ENCODE measurements around the gene CAV1.
"Not testable (repeated sequence)": the region's sequence is repeated elsewhere in the genome, so short reads cannot be mapped to it uniquely, and the experiment has no call there.

The CAV1 gene

DNA sequence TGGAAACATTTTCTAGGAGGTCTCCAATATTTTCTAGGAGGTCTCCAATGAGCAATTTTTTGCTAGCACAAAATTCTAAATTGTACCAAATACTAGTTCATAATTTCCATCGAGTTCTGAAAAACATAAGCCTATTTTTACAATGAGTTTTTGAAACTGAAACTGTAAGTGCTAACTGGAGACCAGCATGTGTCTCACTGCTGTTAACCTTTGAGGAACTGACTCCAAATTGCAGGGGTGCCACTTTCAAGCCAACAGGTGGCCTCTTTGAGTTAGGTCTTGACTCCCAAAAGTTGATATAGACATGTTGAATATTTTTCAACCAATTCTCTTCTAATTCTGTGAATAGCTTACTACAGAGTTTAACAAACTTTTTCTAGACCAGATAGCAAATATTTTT is 58.8 kb downstream of the CAV1 start:
- DNase-seq (ENCODE audit: low spot score), result no peak

DNA sequence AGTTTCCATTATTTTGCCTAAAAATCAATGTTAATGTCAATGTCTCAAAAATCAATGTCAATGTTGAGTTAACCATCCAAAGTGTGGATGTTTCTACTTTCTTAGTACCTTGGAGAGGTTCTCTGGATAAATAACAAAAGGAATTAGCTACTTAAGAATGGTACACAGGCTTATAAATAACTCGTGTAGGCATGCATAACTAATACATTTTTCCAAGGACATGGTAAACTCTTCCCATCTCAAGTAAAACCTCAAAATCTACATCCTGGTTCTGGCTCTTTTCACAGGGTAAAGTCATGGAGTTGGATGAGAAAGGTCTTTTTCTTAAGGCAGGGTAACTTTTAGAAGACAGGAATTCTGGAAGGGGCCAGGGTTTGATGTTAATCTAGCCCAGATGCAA is 59.9 kb downstream of the CAV1 start:
- no peak for DNase-seq (ENCODE audit: low spot score)

DNA sequence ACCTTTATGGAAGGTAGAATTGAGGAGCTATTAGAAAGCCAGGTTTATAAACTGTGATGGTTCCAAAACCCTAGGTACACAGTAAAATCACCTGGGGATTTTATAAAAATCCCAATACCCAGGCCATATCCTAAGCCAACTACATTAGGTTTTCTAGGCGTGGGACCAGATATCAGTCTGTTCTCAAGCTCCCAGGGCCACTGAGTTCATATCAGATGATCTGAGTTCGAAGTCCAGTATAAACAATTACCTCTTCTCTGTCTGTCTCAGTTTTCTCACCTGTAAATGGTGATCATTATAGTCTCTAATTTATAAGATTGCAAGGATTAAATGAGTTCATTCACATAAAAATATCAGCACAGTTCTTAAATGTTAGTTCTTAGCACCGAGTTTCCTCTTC is 60.6 kb downstream of the CAV1 start:
- DNase-seq (ENCODE audit: low spot score), result no peak

DNA sequence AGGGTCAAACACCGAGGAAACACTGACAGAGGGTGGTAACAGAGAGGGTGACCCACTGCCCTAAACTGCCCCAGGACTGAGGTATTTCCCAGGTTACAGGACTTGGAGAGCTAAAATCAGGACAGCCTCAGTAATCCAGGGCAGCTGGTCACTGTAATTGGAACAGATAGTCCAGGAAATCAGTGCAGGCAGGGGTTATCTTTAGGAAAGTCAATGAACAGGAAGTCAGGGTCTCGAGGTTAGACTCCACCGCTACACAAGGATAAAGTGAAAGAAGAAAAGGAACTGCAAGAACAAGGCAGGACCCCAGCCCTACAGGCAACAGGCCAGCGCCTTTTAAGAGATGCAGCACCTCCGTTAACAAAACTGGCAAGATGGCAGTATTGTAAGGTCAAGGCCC is 61.1 kb downstream of the CAV1 start:
- DNase-seq (ENCODE audit: low spot score), result no peak

DNA sequence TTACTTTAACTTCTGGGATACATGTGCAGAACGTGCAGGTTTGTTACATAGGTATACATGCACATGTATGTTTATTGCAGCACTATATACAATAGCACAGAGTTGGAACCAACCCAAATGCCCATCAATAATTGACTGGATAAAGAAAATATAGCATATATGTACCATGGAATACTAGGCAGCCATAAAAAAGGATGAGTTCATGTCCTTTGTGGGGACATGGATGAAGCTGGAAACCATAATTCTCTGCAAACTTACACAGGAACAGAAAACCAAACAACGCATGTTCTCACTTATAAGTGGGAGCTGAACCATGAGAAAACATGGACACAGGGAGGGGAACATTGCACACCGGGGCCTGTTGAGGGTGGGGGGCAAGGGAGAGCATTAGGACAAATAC is 62.4 kb downstream of the CAV1 start:
- DNase-seq (ENCODE audit: low spot score), result not testable (repeated sequence)

DNA sequence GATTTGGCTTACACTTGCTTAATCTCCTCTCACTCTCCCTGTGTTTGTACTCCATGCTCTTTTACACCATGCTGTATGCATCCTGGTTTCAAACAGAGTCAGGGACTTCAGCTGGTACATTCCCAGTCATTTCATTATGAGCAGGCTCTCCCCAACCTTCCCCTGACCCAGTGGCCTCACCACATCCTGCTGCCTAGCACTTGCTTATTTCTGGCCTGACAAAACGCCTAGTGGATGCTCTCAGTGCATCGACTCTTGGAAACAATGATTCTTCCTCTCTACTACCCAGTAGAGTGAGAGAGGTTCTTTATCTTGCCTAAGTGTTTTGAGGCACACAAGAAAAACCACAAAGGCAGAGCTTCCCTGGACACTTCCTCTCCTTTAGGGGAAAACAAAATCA is 63.4 kb downstream of the CAV1 start:
- no peak for DNase-seq (ENCODE audit: low spot score)

DNA sequence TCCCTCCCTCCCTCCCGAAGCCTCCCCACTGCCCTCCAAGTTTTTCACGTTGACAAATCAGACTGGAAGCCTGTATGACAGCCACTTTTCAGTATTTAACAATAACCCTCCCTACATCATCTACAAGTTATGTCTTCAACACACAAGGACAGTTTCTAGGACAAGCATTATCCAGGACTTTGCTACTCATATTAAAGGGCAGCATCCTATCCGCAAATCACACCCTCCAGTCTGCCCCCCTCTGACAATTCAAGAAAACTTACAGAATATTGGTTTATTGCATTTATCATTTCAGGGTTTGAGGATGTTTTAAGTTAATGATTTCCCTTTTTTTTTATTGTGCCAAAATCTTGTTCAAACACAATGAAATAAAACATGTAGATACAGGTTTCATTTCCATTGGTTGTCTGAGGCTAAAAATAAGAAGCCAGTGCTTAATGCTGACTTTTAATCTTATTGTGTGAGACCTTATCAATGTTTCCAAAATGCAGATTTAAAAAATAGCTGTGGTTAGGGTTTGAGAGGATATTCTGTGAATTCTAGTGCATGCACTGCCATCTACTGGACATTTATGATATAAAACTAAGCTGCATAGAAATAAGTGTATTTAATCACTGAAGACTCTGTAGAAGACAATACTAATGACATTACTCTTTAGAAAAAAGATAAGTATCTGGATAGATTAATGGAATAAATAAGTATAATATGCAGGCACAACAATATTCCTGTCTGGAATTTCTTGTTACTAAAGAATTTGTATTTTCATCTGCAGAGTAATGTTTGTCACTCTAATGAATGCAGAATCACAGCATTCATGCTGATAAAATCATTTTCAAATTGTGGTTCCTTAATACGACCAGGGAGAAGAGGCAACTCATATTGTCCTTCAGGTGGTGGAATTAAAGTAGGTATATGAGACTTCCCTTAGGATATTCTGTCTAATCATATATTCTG is 64.1 kb downstream of the CAV1 start:
- DNase-seq (ENCODE audit: low spot score), result peak; percentile 42

DNA sequence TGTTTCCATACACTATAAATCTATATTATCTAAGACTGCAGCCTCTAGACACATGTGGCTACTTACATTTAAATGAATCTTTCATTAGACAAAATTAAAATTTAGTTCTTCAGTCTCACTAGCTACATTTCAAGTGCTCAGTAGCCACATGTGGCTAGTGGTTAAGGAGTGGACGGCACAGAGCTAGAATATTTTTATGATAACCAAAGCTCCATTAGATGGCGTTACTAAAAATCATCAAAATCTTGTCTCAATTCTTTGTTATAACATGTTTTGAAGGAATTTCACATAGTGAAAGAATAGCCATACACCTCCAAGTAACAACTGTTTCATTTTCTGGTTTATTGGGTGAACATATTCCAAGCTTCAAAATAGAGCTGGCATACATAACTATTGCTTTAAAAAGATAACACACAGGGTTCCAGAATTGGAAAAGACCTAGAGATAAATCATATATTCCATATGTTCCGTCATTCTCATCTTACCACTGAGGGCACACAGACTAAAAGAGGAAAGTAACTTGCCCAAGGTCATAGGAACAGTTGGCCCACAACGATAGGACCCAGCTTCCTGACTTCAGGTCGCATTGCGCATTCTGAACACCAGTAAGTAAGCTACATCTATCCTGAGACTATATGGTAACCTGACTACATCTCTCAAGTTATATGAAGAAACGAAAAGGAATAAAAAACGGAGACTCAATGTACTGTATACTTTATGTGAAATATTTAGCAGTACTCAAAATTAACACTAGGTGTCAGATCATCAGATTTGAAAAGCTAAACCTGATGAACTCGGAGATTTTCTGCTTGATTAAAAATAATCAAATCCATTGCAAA is 66.6 kb downstream of the CAV1 start:
- DNase-seq (ENCODE audit: low spot score), result peak; percentile 5

DNA sequence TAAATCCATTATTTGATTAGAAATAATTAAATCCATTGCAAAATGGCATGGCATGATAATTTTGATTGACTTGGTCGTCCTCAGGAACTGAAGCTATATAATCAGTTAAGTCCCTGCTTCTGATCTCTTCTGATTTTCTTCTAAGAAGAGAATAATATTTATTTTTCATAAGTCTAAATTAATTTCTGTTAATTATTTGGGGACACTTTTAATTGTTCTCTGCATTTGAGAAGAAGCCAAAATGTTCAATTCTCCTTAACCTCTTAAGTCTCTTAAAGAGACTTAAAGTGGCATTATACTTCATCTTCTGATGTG is 67.2 kb downstream of the CAV1 start:
- no peak for DNase-seq (ENCODE audit: low spot score)

DNA sequence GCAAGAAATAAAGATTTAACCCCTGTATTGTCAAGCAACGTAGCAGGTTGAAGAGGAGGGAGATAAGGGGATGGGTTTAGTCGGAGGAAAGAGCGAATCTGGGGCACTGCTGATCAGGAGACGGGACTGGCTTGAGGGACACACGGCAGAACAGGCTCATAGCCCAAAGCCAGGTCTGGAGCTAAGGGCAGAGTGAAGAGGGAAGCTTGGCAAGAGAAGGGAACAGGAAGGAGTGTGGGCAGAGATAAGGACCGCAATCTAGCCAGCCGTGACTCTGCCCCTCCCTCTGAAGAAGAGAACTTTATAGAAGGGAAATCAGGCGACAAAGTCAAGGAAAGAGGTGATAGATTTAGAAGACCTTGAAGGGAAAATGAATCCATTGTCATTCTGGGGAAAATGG is 67.6 kb downstream of the CAV1 start:
- no peak for DNase-seq (ENCODE audit: low spot score)

DNA sequence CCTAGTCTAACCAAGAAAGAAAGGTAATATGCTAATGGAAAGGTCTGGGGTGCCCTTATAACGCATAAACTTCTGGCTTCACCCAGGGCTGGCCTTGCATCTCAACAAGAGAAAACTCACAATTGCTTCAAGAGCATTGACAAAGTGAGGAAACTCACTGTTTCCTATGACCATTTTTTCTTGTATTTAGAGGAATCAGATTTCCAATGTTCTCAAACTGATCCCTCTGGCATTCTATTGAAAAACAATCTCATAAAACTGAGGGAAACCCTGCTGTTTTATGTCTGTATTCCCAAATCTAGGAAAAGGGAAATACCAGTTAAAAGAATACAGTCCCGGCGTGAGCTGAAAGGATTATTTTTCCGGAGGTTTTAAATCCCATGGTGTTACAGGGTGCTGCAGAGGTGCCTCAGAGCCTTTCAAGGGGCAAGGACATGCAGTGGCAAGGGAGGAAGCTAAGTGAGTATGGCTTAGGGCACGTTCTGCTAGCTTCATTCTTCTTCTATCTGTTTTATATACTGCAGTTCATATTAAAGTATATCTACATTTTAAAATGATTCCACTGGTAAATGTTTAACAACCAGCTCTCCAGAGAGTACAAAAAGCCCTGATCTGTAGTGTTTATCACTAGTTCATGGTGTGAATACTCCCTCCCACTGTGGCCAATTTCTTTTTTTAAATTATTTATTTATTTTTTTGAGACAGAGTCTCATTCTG is 68.7 kb downstream of the CAV1 start:
- DNase-seq (ENCODE audit: low spot score), result no peak

DNA sequence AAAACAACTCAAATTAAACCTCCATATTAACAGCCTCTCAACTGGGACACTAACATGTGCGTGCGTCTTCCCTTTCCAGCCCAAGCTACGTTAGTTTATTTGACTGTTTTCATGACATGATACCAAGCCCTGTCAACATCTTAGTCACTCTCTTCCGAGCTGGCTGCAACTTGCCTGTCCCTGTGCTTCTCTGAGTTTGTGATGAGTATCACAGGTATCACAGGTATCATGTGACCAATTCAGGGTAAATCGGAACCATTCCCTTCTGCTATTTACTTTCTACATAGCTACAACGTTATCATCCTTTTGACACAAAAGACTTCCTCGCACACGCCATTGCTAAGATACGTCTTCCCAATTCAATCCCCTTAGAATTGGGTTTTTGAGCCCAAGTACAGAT is 70.2 kb downstream of the CAV1 start:
- DNase-seq (ENCODE audit: low spot score), result no peak

DNA sequence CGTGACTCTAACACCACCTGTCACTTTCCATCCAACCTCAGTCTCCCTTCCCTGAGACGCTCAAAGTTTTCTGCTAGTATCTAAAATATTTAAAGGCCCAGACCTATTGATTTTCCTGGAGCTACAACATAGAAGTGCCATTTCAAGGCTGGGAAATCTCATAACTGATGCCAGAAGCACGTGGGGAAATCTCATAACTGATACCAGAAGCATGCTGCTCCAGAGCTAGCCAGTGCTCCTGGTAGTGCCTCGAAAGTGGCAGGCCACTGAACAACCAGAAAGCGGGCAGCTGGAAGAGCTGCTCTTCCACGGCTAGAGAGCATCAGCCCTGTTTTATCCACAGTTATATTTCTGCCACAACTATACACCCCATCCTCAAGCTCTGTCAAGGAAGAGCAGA is 72.5 kb downstream of the CAV1 start:
- no peak for DNase-seq (ENCODE audit: low spot score)

DNA sequence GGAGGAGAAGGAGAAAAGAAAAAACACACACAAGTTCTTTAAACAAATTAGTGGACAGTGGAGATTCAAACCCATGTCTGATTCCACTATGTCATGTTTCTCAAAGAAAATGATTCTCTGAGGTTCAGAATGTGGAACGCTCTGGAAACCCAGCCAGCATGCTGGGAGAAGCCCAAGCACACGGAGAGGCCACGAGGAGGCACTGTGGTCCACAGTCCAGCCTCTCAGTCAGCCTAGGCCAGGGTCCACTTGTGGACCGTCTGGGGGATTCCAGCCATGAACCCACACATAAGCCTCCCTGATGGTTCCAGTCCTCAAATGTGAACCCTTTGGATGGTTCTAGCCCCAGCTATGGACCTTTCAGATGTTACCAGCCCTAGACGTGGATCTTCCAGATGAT is 73.4 kb downstream of the CAV1 start:
- no peak for DNase-seq (ENCODE audit: low spot score)

DNA sequence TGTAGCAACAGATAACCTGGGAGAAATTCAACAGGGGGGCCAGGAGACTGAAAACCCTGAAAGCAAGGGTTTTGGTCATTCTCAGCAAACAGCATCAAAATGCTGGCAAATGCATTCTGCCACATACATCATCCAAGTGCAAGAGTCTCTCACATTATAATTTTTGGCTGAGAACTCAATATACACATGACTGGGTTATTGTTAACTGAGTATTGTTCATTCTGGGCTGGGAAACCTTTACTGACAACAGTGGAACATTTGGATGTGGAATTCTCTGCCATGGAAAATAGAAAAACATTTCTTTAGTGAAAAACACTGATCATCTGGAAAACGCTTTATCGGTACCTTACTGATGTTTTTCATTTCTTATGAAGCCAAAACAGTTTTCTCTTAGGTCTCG is 74.0 kb downstream of the CAV1 start:
- no peak for DNase-seq (ENCODE audit: low spot score)

DNA sequence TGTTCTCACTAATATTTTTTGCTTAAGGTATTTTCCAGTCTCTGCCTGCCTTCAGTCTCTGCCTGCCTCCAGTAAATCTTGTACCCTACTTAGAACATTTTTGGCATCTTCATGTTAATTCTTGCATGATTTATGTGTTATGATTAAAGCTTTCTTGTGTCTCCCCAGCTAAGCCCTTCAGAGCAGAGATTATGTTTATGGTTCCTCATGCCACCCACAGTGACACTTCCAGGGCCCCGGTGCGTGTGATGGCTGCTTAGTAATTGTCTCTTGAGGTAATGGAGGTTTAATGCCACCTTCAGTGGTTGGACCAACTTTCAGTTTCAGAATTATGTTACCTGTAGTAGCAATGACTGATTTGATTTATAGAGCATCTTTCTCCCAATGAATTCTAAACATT is 76.6 kb downstream of the CAV1 start:
- DNase-seq (ENCODE audit: low spot score), result no peak

DNA sequence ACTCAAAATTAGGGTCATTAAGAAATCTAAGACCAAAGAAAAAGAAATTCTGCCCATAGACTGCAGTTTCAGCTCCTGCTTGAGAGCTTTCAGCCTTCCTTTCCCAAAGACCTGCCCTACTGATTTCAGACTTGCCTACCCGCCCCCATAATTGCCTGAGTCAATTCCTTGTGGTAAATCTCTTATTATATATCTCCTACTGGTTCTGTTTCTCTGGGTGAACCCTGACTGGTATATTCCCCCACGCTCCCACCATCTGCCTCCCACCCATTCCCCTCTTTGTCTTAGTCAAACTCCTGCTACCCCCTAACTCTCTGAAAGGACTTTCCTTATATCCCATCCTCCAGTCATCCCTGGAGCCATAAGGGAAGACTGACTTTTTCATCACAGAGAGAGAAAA is 82.5 kb downstream of the CAV1 start:
- no peak for DNase-seq (ENCODE audit: low spot score)

DNA sequence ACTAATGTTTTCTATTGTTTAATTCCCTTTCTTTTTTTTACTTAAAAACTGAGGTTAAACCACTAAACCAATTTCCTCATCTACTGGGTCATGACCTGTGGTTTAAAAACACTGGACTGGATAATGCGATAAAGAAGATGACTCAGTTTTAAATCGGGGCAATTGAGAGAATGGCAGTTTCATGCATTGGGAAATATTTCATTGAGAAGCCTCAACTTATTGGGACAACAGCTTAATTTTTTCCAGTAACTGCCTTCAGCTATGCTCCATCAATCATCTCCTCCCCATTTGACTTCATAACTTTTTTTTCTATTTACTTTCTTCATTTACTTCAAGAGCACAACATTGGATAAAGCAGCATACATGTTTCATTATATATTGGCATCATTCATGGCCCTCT is 85.4 kb downstream of the CAV1 start:
- no peak for DNase-seq (ENCODE audit: low spot score)

DNA sequence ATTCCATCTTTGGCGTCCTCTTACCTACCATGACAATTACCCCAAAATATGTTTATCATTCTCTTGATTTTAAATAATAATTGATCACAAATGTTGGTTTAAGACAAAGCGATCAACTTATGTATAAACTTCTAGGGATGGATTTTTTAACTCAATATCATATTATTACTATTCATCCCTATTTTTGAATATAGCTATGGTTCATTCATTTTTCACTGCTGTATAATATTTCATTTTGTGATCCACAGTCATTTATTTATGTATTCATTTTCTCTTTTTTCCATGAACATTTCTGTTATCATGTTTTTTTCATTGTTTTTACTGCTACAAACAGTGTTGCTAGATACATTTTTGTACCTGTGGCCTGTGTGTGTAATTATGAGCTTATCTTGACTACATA is 85.9 kb downstream of the CAV1 start:
- DNase-seq (ENCODE audit: low spot score), result no peak

Measured in hematopoietic multipotent progenitor cell treated with erythropoietin and hydrocortisone succinate and interleukin-3 and kit ligand, for 15 days (in vitro differentiated cells).